Left ventricle myocardium inferior (tissue), 1 donor: ENCODE results near the gene UNG. TPM values are rescaled to one million over a fixed set of nuclear protein-coding genes. Genes with fewer than 3 reads are reported as not detected.

Source experiments
- DNase-seq: peaks from one replicate; pipeline ENCODE4 v3.0.0-alpha.2; 2020
- H3K27ac ChIP-seq: fragments of 200-600 bp; replicated peaks from 2 replicates; pipeline ENCODE4 v1.8.0; 2021
- H3K27me3 ChIP-seq: fragments of 200-600 bp; 2 replicates; pipeline ENCODE4 v1.8.0; 2021; ENCODE audit warnings: low read depth
- H3K36me3 ChIP-seq: fragments of 200-600 bp; 2 replicates; pipeline ENCODE4 v1.8.0; 2021
- H3K4me1 ChIP-seq: fragments of 200-600 bp; 2 replicates; pipeline ENCODE4 v1.8.0; 2021
- H3K4me3 ChIP-seq: fragments of 200-600 bp; 2 replicates; pipeline ENCODE4 v1.8.0; 2021; ENCODE audit warnings: mild to moderate bottlenecking, moderate library complexity
- H3K9me3 ChIP-seq: fragments of 200-600 bp; replicated peaks from 2 replicates; pipeline ENCODE4 v1.8.0; 2021
- intact Hi-C: fragments of 100-400 bp; cut with micrococcal nuclease; formaldehyde crosslinking; loops from one replicate; pipeline ENCODE4 v1.11.0; 2022
- total RNA-seq: library from RNA; stranded (reverse); fragmentation: NEBNext Ultra II Directional; extraction: Animal tissue kit (Norgen Biotek cat#: 25700); gene quantifications from one replicate; pipeline ENCODE4 v1.2.1, GENCODE V29; 2021
- TF ChIP-seq, protein P1 (sequence below): fragments of 200-600 bp; IDR thresholded peaks from 2 replicates; pipeline ENCODE4 v1.8.0; 2021; ENCODE audit warnings: antibody characterized with exemption, mild to moderate bottlenecking, borderline replicate concordance
- donor health status: DM: no; HTN: yes; CAD: no; lungs with severe emphysema.

UNG gene
- total RNA-seq, 1 donor from 2014 or later, result 24.6 TPM

DNA sequence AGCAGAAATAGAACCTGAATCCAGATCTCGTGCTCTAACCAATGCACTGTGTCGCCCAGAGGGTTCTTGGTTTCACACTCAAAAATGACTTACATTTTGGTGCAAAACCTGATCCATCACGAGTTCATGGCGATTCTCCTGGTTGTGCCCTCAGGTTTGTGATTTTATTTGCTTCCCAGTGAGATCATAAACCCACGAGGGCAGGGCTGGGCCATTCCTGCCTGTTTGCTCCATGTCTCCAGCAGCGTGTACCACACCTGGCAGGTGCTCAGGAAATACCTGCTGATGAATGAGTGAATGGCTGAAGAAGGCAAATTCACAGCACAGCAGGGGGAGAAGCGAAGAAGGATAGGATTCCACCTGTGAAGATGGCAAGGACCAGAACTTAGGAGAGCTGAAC lies 28.4 kb downstream of the UNG start:
- DNase-seq, result no peak
- H3K4me1 ChIP-seq, result peaks cover 90% of the 10 kb centered on the region
- H3K4me3 ChIP-seq, result no peak overlapping the region
- peaks cover 34% of the 10 kb centered on the region for H3K36me3 ChIP-seq
- no peaks in the 10 kb centered on the region for H3K9me3 ChIP-seq
- intact Hi-C loops, result no loop called here
- H3K27ac ChIP-seq, result peak overlapping the region; percentile 97
- no peaks in the 10 kb centered on the region for H3K27me3 ChIP-seq
- TF ChIP-seq, protein P1, sequence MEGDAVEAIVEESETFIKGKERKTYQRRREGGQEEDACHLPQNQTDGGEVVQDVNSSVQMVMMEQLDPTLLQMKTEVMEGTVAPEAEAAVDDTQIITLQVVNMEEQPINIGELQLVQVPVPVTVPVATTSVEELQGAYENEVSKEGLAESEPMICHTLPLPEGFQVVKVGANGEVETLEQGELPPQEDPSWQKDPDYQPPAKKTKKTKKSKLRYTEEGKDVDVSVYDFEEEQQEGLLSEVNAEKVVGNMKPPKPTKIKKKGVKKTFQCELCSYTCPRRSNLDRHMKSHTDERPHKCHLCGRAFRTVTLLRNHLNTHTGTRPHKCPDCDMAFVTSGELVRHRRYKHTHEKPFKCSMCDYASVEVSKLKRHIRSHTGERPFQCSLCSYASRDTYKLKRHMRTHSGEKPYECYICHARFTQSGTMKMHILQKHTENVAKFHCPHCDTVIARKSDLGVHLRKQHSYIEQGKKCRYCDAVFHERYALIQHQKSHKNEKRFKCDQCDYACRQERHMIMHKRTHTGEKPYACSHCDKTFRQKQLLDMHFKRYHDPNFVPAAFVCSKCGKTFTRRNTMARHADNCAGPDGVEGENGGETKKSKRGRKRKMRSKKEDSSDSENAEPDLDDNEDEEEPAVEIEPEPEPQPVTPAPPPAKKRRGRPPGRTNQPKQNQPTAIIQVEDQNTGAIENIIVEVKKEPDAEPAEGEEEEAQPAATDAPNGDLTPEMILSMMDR, result no peak

DNA sequence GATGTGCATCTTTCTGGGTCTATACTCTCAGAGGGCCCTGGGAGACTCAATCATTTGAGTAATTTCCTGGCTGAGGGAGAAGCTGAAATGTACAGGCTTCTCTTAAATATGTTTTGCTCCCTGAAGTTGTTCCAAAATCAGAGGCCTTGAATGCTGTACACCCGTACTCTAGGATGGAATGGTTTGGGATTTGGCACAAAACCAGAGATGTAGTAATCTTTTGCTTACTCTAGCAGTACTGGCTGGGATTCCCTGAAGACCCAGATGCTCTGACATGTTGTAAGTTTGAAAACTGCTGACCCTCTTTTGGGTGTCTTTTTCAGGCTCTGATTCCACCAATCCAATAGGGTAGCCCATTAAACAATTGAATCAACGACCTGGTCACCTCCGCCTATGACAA lies 29.4 kb downstream of the UNG start:
- Histone ChIP-seq H3K27me3 (no peaks in the 10 kb centered on the region), H3K4me3 (no peak overlapping the region), H3K9me3 (no peaks in the 10 kb centered on the region), H3K27ac (peak overlapping the region; percentile 97), H3K36me3 (peaks cover 25% of the 10 kb centered on the region), H3K4me1 (peaks cover 90% of the 10 kb centered on the region)
- TF ChIP-seq, protein P1, result no peak
- intact Hi-C loops, result no loop called here
- DNase-seq, result no peak

DNA sequence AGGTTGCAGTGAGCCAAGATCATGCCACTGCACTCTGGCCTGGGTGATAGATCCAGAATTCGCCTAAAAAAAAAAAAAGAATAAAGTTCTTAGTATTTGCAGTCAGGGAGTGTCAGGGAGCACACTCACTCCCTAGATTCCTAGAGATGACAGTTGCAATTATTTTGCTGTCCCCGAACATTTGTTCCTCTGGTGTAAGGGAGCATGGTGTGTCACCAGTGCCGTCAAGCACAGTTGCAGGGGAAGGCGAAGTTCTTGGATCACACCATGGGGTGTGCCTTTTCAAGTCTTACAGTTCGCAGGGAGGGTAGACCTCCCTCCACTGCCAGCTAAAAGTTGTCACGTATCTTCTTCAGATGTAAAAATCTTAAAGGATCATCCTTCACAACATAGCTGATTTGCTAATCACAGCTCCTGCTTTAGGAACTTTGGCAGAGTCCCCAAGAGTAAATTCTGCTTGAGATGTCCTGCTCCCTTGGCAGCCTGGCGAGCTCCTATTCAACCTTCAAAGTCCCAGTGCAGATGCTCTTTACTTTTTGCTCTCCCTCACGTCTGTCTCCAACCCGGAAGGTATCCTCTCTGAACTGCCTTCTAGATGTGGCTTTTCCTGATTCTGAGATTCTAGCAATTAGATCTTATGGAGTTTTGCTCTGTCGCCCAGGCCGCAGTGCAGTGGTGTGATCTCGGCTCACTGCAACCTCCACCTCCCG lies 30.3 kb downstream of the UNG start:
- Histone ChIP-seq H3K9me3 (no peaks in the 10 kb centered on the region), H3K4me3 (no peak overlapping the region), H3K27ac (peak overlapping the region; percentile 97), H3K36me3 (peaks cover 23% of the 10 kb centered on the region), H3K4me1 (peaks cover 94% of the 10 kb centered on the region), H3K27me3 (no peaks in the 10 kb centered on the region)
- intact Hi-C loops, result no loop called here
- TF ChIP-seq, protein P1, result no peak
- no peak for DNase-seq

DNA sequence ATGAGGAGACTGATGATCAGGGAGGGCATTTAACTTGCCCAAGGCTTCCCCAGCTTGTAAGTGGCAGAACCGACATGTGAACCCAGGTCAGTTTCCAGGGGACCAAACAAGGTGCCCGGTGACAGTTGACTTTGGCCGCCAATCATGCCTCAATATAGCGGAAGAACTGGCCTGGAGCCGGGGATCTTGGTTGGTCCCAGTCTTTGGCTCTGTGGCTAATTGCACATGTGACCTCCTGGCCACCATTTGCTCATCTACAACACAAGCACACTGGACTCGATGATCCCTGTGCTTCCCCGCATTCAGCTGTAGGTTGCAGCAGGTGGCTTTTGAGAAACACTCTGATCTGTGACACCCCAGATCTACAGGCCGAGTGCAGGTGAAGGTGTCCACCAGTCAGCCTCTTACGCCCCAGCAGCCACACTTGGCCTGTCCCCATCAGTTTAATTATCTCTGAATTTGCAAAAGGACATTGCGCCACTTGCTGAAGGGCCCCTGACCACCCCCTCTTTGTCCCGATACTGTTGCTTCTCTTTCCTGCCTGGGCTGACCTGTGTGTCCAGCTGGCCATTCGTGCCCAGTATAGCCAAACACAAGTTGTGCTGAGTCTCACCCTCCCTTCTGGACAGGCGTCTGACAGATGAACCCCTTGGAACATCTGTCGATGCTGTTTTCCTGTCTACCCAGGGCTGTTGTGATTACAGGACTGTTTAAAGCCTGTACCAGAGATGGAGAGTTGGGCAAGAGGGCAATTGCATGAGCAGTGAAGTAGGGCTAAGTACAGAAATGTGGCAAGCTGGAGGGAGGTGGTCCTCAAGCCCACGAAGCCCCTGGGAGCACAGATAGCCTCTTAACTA lies 33.1 kb downstream of the UNG start:
- intact Hi-C loops, result no loop called here
- H3K4me3 ChIP-seq, result peak overlapping the region; percentile 31
- no peaks in the 10 kb centered on the region for H3K9me3 ChIP-seq
- H3K27ac ChIP-seq, result peak overlapping the region; percentile 97
- H3K36me3 ChIP-seq, result peaks cover 21% of the 10 kb centered on the region
- peaks cover 98% of the 10 kb centered on the region for H3K4me1 ChIP-seq
- no peaks in the 10 kb centered on the region for H3K27me3 ChIP-seq
- DNase-seq, result no peak
- TF ChIP-seq, protein P1, result no peak

DNA sequence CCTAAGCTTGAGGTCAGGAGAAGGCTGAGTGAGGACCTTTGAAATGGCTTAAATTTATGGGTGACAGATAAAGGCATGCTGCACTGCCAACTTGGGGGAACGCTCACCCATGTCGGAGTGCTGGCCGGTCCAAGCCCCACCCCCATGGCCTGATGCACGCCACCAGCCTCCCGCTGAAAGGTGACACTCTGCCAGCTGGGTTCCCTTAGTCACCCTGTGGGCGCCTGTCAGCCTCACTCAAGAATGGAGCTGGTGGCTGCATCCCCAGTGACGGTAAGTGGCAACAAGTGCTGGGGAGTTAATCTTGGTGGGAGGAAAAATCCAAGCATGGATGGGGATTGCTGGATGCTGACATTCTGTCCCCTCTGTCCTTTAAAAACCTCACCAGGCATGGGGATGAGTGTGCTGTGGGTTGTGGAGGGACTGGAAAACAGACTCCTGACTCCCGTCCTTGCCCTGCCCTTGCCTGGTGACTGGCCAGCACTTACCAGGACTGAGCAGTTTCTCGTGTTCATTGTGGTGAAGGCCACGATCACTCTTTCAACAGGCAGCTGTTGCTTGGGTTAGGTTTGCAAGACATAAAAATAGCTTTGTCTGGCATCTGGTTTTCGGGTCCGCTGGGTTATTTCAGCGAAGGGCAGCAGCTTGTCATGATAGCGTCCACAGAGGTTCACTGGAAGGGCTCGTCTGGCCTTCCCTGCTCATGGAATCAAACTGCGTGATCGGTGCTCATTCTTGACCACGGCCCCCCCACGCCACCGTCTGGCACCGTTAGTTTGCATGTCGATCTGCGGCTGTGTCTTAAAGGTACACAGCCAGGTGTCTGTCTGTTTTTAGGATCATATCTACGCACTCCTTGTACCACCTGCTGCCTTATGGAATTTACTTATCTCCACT lies 34.0 kb downstream of the UNG start:
- peaks cover 13% of the 10 kb centered on the region for H3K36me3 ChIP-seq
- peaks cover 8% of the 10 kb centered on the region for H3K9me3 ChIP-seq
- TF ChIP-seq, protein P1, result no peak
- H3K27ac ChIP-seq, result peak overlapping the region; percentile 97
- H3K27me3 ChIP-seq, result no peaks in the 10 kb centered on the region
- intact Hi-C loops, result no loop called here
- H3K4me1 ChIP-seq, result peaks cover 100% of the 10 kb centered on the region
- H3K4me3 ChIP-seq, result peak overlapping the region; percentile 50
- peak; percentile 81 for DNase-seq
